Thymus (tissue), 11 donors: ENCODE results near the gene S100A16. TPM values are rescaled to one million over a fixed set of nuclear protein-coding genes. Genes with fewer than 3 reads are reported as not detected.

Experiments
- DNase-seq, 9 donors: peaks; one replicate each; pipeline ENCODE4 v3.0.0-alpha.2; 2013; ENCODE audit warnings: low spot score in 9 of 9, low read depth in 6 of 9, missing footprints in 1 of 9
- H3K27ac ChIP-seq, 2 donors: one replicate each; pipeline ENCODE4 v1.5.1; 2013; ENCODE audit warnings: control low read depth in 1 of 2, low read depth in 1 of 2, low read length in 1 of 2, mild to moderate bottlenecking in 1 of 2, moderate library complexity in 1 of 2
- H3K27me3 ChIP-seq, 2 donors: one replicate each; pipeline ENCODE4 v1.5.1; 2013; ENCODE audit warnings: low read length in 1 of 2; ENCODE audit not compliant: control insufficient read depth in 2 of 2, insufficient read depth in 1 of 2
- H3K36me3 ChIP-seq, 2 donors: one replicate each; pipeline ENCODE4 v1.5.1; 2013; ENCODE audit warnings: low read length in 1 of 2, mild to moderate bottlenecking in 1 of 2, moderate library complexity in 1 of 2; ENCODE audit not compliant: control insufficient read depth in 2 of 2, insufficient read depth in 2 of 2
- H3K4me1 ChIP-seq, 2 donors: one replicate each; pipeline ENCODE4 v1.5.1; 2013; ENCODE audit warnings: low read length in 2 of 2; ENCODE audit not compliant: control insufficient read depth in 2 of 2, insufficient read depth in 2 of 2
- H3K4me3 ChIP-seq, 2 donors: one replicate each; pipeline ENCODE4 v1.5.1; 2013; ENCODE audit warnings: low read length in 2 of 2, control low read depth in 1 of 2, mild to moderate bottlenecking in 1 of 2
- H3K9me3 ChIP-seq, 2 donors: one replicate each; pipeline ENCODE4 v1.5.1; 2013; ENCODE audit warnings: low read length in 1 of 2, mild to moderate bottlenecking in 1 of 2; ENCODE audit not compliant: control insufficient read depth in 2 of 2, insufficient read depth in 1 of 2
- WGBS: extraction: QIAGEN DNeasy Blood & Tissue Kit; methylation state at CpG from one replicate; pipeline ENCODE4 v1.1.7; 2013; 5-methylcytosine and 5-hydroxymethylcytosine counted together
- polyA plus RNA-seq: library from polyadenylated mRNA; stranded (reverse); fragments of 200-250 nt; gene quantifications from one replicate; pipeline ENCODE4 v1.2.3, GENCODE V29; 2013
- total RNA-seq: library from RNA; stranded (reverse); fragments of 120-200 nt; gene quantifications from one replicate; pipeline ENCODE4 v1.2.4, GENCODE V29; 2013
- donor health status: healthy.

S100A16 gene
- total and polyA plus RNA-seq, 2 donors: 28.8 to 128 TPM

- 92% methylated on average over 19 of the region's 19 CpGs for WGBS
- DNase-seq: no peak
- no peaks in the 10 kb centered on the region for H3K9me3 ChIP-seq
- no peaks in the 10 kb centered on the region for H3K4me1 ChIP-seq
- no peak overlapping the region for H3K4me3 ChIP-seq
- no peaks in the 10 kb centered on the region for H3K27me3 ChIP-seq
- peak overlapping the region in 1 of 2 donors; percentile 48 for H3K27ac ChIP-seq
- H3K36me3 ChIP-seq: no peaks in the 10 kb centered on the region
Measured at GRCh38 chr1:153608742-153609584, 4.0 kb downstream of the S100A16 start.

- 96% methylated on average over 7 of the region's 7 CpGs for WGBS
- Histone ChIP-seq H3K36me3 (no peaks in the 10 kb centered on the region), H3K4me1 (no peaks in the 10 kb centered on the region), H3K4me3 (no peak overlapping the region), H3K27me3 (no peaks in the 10 kb centered on the region), H3K9me3 (peaks cover 0 to 3% of the 10 kb centered on the region in 2 donors), H3K27ac (peak overlapping the region in 1 of 2 donors; percentile 31)
- DNase-seq: no peak
Measured at GRCh38 chr1:153608089-153608682, 4.8 kb downstream of the S100A16 start.

GRCh38 chr1:153607381-153607780, 5.6 kb downstream of the S100A16 start:
- H3K36me3 ChIP-seq: no peaks in the 10 kb centered on the region
- no peak overlapping the region for H3K4me3 ChIP-seq
- no peaks in the 10 kb centered on the region for H3K27me3 ChIP-seq
- DNase-seq: no peak
- 97% methylated on average over 8 of the region's 8 CpGs for WGBS
- no peak overlapping the region for H3K27ac ChIP-seq
- peaks cover 0 to 5% of the 10 kb centered on the region in 2 donors for H3K4me1 ChIP-seq
- peaks cover 0 to 3% of the 10 kb centered on the region in 2 donors for H3K9me3 ChIP-seq

- Histone ChIP-seq H3K36me3 (no peaks in the 10 kb centered on the region), H3K27me3 (no peaks in the 10 kb centered on the region), H3K27ac (no peak overlapping the region), H3K9me3 (peaks cover 0 to 3% of the 10 kb centered on the region in 2 donors), H3K4me3 (no peak overlapping the region), H3K4me1 (peaks cover 0 to 7% of the 10 kb centered on the region in 2 donors)
- 91% methylated on average over 11 of the region's 11 CpGs for WGBS
- no peak for DNase-seq
Measured at GRCh38 chr1:153606194-153606593, 6.7 kb downstream of the S100A16 start.

- 69% methylated on average over 6 of the region's 6 CpGs for WGBS
- H3K36me3 ChIP-seq: no peaks in the 10 kb centered on the region
Measured at GRCh38 chr1:153602749-153603148, 10.2 kb downstream of the S100A16 start.

GRCh38 chr1:153599847-153600246, 13.1 kb downstream of the S100A16 start:
- no peaks in the 10 kb centered on the region for H3K36me3 ChIP-seq

More at GRCh38 chr1:153602749-153603148, 10.2 kb downstream of the S100A16 start:
- H3K27ac ChIP-seq: peak overlapping the region in 1 of 2 donors; percentile 30
- no peak overlapping the region for H3K4me3 ChIP-seq
- no peaks in the 10 kb centered on the region for H3K27me3 ChIP-seq
- peak in 1 of 9 donors; percentile 35 for DNase-seq
- peaks cover 10 to 28% of the 10 kb centered on the region in 2 donors for H3K4me1 ChIP-seq
- peaks cover 0 to 3% of the 10 kb centered on the region in 2 donors for H3K9me3 ChIP-seq

GRCh38 chr1:153598309-153599172, 14.4 kb downstream of the S100A16 start:
- DNase-seq: peak; percentile 50 to 88 (median 63)
- H3K9me3 ChIP-seq: peaks cover 0 to 3% of the 10 kb centered on the region in 2 donors
- peak overlapping the region; percentile 91 to 98 for H3K27ac ChIP-seq
- H3K4me1 ChIP-seq: peaks cover 16 to 40% of the 10 kb centered on the region in 2 donors
- no peaks in the 10 kb centered on the region for H3K36me3 ChIP-seq
- WGBS: 52% methylated on average over 7 of the region's 7 CpGs
- H3K27me3 ChIP-seq: no peaks in the 10 kb centered on the region
- H3K4me3 ChIP-seq: no peak overlapping the region

More at GRCh38 chr1:153599847-153600246, 13.1 kb downstream of the S100A16 start:
- Histone ChIP-seq H3K27ac (no peak overlapping the region), H3K9me3 (peaks cover 0 to 3% of the 10 kb centered on the region in 2 donors), H3K4me3 (no peak overlapping the region), H3K4me1 (peaks cover 16 to 40% of the 10 kb centered on the region in 2 donors), H3K27me3 (no peaks in the 10 kb centered on the region)
- no peak for DNase-seq
- 95% methylated on average over 7 of the region's 7 CpGs for WGBS

GRCh38 chr1:153597206-153597605, 15.7 kb downstream of the S100A16 start:
- H3K36me3 ChIP-seq: no peaks in the 10 kb centered on the region
- WGBS: 79% methylated on average over 6 of the region's 6 CpGs
- peak overlapping the region; percentile 79 to 98 for H3K27ac ChIP-seq
- no peaks in the 10 kb centered on the region for H3K27me3 ChIP-seq
- H3K4me3 ChIP-seq: no peak overlapping the region
- DNase-seq: peak in 5 of 9 donors; percentile 24 to 71 (median 38)
- peaks cover 16 to 34% of the 10 kb centered on the region in 2 donors for H3K4me1 ChIP-seq
- no peaks in the 10 kb centered on the region for H3K9me3 ChIP-seq
